ENCODE measurements around the gene HHATL. TPM values are rescaled to one million over a fixed set of nuclear protein-coding genes. Genes with fewer than 3 reads are reported as not detected.
A peak's percentile ranks its signal among the peaks of the same experiment; 100 is the strongest.

The HHATL gene, protein sequence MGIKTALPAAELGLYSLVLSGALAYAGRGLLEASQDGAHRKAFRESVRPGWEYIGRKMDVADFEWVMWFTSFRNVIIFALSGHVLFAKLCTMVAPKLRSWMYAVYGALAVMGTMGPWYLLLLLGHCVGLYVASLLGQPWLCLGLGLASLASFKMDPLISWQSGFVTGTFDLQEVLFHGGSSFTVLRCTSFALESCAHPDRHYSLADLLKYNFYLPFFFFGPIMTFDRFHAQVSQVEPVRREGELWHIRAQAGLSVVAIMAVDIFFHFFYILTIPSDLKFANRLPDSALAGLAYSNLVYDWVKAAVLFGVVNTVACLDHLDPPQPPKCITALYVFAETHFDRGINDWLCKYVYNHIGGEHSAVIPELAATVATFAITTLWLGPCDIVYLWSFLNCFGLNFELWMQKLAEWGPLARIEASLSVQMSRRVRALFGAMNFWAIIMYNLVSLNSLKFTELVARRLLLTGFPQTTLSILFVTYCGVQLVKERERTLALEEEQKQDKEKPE
- not detected for total RNA-seq

GRCh38 chr3:42702066-42702951 lies at the start of gene HHATL:
Gene HHATL, minus strand, starts transcription at chr3:42702798. Its CDS starts 1,972 bp downstream, at chr3:42700826.
- H3K4me1 Mint-ChIP-seq (ENCODE audit: low read depth) = no peaks in the 10 kb centered on the region
- no peak for DNase-seq
- intact Hi-C loops (cut with micrococcal nuclease) = no loop called here
- no peaks in the 10 kb centered on the region for H3K9me3 Mint-ChIP-seq
- H3K4me3 Mint-ChIP-seq = no peak within 1 kb of the TSS
- no peaks in the 10 kb centered on the region for H3K36me3 Mint-ChIP-seq (ENCODE audit: low read depth)
- no peak within 1 kb of the TSS for H3K27ac Mint-ChIP-seq
- no peaks in the 10 kb centered on the region for H3K27me3 Mint-ChIP-seq (ENCODE audit: low read depth)
- CTCF ChIA-PET = interaction anchor here (0.6 kb wide), 1 partner anchor 128 kb away, joined by 3 read pairs; no protein-coding TSS in a partner anchor

DNA sequence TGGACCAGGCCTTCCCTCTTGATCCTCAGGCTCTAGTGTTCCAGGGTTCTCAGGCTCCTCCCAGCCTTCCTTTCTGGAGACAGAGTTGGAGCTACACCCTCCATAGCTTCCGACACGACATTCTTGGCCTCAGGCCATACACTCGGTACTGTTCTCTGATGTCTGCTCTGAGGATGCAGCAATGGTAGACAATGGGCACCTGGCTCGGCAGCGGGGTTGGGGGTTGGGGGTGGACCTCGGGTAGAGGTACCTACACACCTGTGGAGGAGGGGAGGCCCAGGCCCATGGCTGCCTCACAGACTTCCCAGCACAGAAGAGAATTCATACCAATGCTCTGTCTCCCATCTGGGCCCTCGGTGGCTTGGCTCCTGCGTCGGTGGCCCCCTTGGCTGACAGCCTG lies 49.0 kb upstream of the HHATL start:
- peaks cover 28% of the 10 kb centered on the region for H3K4me1 Mint-ChIP-seq (ENCODE audit: low read depth)
- H3K27ac Mint-ChIP-seq = no peak overlapping the region
- H3K4me3 Mint-ChIP-seq = no peak overlapping the region
- no peak for DNase-seq
- intact Hi-C loops (cut with micrococcal nuclease) = no loop called here
- CTCF ChIA-PET = no interaction called here
- no peaks in the 10 kb centered on the region for H3K27me3 Mint-ChIP-seq (ENCODE audit: low read depth)
- H3K9me3 Mint-ChIP-seq = no peaks in the 10 kb centered on the region
- H3K36me3 Mint-ChIP-seq (ENCODE audit: low read depth) = no peaks in the 10 kb centered on the region

GRCh38 chr3:42750834-42751233 lies 48.2 kb upstream of the HHATL start:
- DNase-seq = no peak
- no peaks in the 10 kb centered on the region for H3K27me3 Mint-ChIP-seq (ENCODE audit: low read depth)
- CTCF ChIA-PET = interaction anchor here (0.7 kb wide), 1 partner anchor 70 kb away, joined by 3 read pairs; no protein-coding TSS in a partner anchor
- peaks cover 28% of the 10 kb centered on the region for H3K4me1 Mint-ChIP-seq (ENCODE audit: low read depth)
- intact Hi-C loops (cut with micrococcal nuclease) = no loop called here
- H3K36me3 Mint-ChIP-seq (ENCODE audit: low read depth) = no peaks in the 10 kb centered on the region
- H3K9me3 Mint-ChIP-seq = no peaks in the 10 kb centered on the region
- no peak overlapping the region for H3K27ac Mint-ChIP-seq
- H3K4me3 Mint-ChIP-seq = no peak overlapping the region

GRCh38 chr3:42749753-42750231 lies 47.2 kb upstream of the HHATL start:
- no peaks in the 10 kb centered on the region for H3K27me3 Mint-ChIP-seq (ENCODE audit: low read depth)
- no peak overlapping the region for H3K27ac Mint-ChIP-seq
- CTCF ChIA-PET = interaction anchor here (0.9 to 1.1 kb wide), 3 partner anchors 98 to 217 kb away, joined by 3 read pairs; no protein-coding TSS in a partner anchor
- H3K4me1 Mint-ChIP-seq (ENCODE audit: low read depth) = peaks cover 26% of the 10 kb centered on the region
- H3K9me3 Mint-ChIP-seq = no peaks in the 10 kb centered on the region
- DNase-seq = peak; percentile 29
- intact Hi-C loops (cut with micrococcal nuclease) = loop anchor here (10.0 kb wide), 1 partner anchor 505 kb away; no protein-coding TSS in a partner anchor
- H3K4me3 Mint-ChIP-seq = no peak overlapping the region
- H3K36me3 Mint-ChIP-seq (ENCODE audit: low read depth) = no peaks in the 10 kb centered on the region

DNA sequence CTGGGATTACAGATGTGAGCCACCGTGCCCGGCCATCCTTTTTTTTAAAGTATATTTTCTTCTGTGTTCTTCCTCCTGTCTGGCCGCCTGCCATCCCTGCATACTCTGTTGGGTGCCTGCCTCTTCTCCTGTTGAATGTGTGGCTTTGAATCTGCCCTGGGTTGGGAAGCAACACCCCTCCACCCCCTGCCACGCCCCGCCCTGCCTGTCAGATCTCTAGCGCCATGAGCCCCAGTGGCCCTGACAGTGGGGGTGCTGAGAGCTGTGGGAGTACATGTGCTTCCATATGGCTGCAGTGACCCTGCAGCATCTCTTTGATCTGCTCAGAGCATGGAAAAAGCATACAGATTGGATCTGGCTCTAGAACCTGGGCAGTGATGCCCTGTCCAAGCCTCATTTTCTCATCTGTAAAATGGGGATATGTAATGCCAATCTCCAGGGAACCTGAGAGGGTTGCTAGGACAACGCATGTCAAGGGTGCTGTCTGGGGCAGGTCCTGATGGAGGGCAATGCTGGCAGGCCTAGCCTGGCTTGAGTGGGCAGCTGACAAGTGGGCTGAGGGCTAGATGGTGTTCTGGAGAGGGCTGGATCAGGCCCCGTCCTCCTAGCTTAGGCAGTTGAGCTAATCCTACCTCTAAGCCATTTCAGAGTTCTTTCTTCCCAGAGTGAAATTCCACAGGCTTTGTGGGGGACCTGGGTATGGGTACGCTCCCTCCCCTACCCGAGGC lies 46.6 kb upstream of the HHATL start:
- CTCF ChIA-PET = interaction anchor here (0.7 to 2.0 kb wide), 4 partner anchors 8 to 322 kb away, joined by 3 to 9 read pairs (median 5); no protein-coding TSS in a partner anchor
- intact Hi-C loops (cut with micrococcal nuclease) = loop anchor here (10.0 kb wide), 1 partner anchor 504 kb away; no protein-coding TSS in a partner anchor

GRCh38 chr3:42747581-42747980 lies 45.0 kb upstream of the HHATL start:
- peak; percentile 27 for DNase-seq
- no peaks in the 10 kb centered on the region for H3K27me3 Mint-ChIP-seq (ENCODE audit: low read depth)
- H3K36me3 Mint-ChIP-seq (ENCODE audit: low read depth) = no peaks in the 10 kb centered on the region
- intact Hi-C loops (cut with micrococcal nuclease) = loop anchor here (10.0 kb wide), 1 partner anchor 503 kb away; no protein-coding TSS in a partner anchor
- H3K4me3 Mint-ChIP-seq = no peak overlapping the region
- H3K27ac Mint-ChIP-seq = no peak overlapping the region
- H3K4me1 Mint-ChIP-seq (ENCODE audit: low read depth) = peaks cover 28% of the 10 kb centered on the region
- no peaks in the 10 kb centered on the region for H3K9me3 Mint-ChIP-seq
- CTCF ChIA-PET = interaction anchor here (0.7 to 2.0 kb wide), 3 partner anchors 10 to 200 kb away, joined by 5 to 9 read pairs (median 6); no protein-coding TSS in a partner anchor

More for the DNA sequence above, 46.6 kb upstream of the HHATL start:
- no peak overlapping the region for H3K27ac Mint-ChIP-seq
- no peaks in the 10 kb centered on the region for H3K27me3 Mint-ChIP-seq (ENCODE audit: low read depth)
- H3K4me1 Mint-ChIP-seq (ENCODE audit: low read depth) = peaks cover 28% of the 10 kb centered on the region
- no peak overlapping the region for H3K4me3 Mint-ChIP-seq
- no peaks in the 10 kb centered on the region for H3K36me3 Mint-ChIP-seq (ENCODE audit: low read depth)
- H3K9me3 Mint-ChIP-seq = no peaks in the 10 kb centered on the region
- DNase-seq = no peak

DNA sequence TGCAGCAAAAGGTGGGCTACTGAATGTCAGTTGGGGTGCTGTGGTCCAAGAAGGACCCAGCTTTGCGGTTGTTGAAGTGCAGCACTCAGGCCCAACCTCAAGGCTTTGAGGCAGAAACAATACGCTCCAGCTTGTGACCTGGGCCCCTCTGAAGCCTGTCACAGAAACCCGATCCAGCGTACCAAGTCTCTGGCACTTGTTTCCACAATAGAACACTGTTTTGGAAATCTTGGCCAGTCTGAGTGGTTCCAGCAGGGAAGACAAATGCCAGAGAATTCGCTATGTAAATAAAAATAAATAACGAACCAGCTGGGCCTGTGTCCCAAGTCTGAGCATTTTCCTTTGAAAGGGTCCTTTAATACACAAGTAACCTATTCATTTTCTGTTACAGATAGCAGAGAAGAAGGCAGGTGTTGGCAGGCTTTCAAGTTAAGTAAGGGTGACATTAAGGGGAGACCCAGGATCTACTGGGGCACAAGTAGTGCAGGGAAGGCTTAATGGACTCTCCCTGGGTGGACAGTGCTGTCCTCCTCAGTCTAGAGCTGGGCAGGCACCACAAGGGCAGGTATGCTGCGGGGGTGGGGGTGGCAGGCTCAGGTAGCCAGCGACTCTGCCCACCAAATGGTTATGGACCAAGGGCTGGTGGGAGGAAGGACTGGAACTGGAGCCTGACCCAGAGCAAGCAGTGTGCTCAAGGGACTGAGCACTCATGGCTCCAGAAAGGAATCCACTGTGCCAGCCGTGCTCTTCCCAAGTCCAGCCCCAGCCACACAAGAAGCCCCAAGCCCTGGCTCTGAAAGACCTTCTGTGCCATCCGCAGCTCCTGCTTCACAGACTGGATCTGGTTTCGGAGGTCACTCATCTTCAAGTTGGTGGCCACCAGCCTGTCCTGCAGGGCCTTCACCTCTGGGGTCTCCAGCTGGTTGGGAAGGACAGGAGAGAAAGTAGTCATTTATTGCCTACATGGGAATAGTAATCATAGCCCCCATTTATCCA lies 44.2 kb upstream of the HHATL start:
- H3K27ac Mint-ChIP-seq = no peak overlapping the region
- H3K9me3 Mint-ChIP-seq = no peaks in the 10 kb centered on the region
- no peak overlapping the region for H3K4me3 Mint-ChIP-seq
- no peak for DNase-seq
- H3K36me3 Mint-ChIP-seq (ENCODE audit: low read depth) = no peaks in the 10 kb centered on the region
- H3K27me3 Mint-ChIP-seq (ENCODE audit: low read depth) = no peaks in the 10 kb centered on the region
- CTCF ChIA-PET = interaction anchor here (0.9 to 4.6 kb wide), 5 partner anchors 11 to 199 kb away, joined by 3 to 24 read pairs (median 6); partner anchors contain the start of gene SEC22C
- H3K4me1 Mint-ChIP-seq (ENCODE audit: low read depth) = peaks cover 28% of the 10 kb centered on the region
- intact Hi-C loops (cut with micrococcal nuclease) = loop anchor here (10.0 kb wide), 1 partner anchor 502 kb away; no protein-coding TSS in a partner anchor

- H3K36me3 Mint-ChIP-seq (ENCODE audit: low read depth) = no peaks in the 10 kb centered on the region
- H3K9me3 Mint-ChIP-seq = no peaks in the 10 kb centered on the region
- H3K4me1 Mint-ChIP-seq (ENCODE audit: low read depth) = peaks cover 28% of the 10 kb centered on the region
- no peak for DNase-seq
- intact Hi-C loops (cut with micrococcal nuclease) = loop anchor here (10.0 kb wide), 1 partner anchor 501 kb away; no protein-coding TSS in a partner anchor
- CTCF ChIA-PET = interaction anchor here (0.6 to 4.6 kb wide), 13 partner anchors 9 to 276 kb away, joined by 3 to 24 read pairs (median 4); partner anchors contain the start of gene SEC22C
- H3K27me3 Mint-ChIP-seq (ENCODE audit: low read depth) = no peaks in the 10 kb centered on the region
- no peak overlapping the region for H3K27ac Mint-ChIP-seq
- H3K4me3 Mint-ChIP-seq = no peak overlapping the region
These were observed 43.3 kb upstream of the HHATL start for GRCh38 chr3:42745776-42746454.

DNA sequence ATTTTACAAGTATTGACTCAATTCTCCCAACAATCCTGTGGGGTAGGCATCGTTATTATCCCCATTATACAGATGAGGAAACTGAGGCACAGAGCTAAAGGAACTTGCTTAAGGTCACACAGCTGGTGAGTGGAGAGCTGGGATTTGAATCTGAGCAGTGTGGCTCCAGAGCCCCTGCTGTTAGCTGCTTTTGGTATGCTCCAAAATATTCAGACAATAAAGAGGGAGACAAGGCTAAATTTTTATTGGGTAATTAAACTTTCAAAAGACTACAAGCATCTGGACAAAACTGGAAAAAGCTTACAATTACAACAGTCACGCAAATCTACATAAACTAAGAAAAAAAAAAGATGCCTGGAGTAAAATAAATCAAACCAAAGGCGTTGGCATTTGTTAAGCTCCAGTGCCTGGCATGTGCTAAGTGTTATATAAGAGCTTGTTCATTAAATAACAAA lies 42.7 kb upstream of the HHATL start:
- no peak for DNase-seq
- H3K4me1 Mint-ChIP-seq (ENCODE audit: low read depth) = peaks cover 28% of the 10 kb centered on the region
- H3K27me3 Mint-ChIP-seq (ENCODE audit: low read depth) = no peaks in the 10 kb centered on the region
- no peak overlapping the region for H3K27ac Mint-ChIP-seq
- H3K4me3 Mint-ChIP-seq = no peak overlapping the region
- no peaks in the 10 kb centered on the region for H3K9me3 Mint-ChIP-seq
- H3K36me3 Mint-ChIP-seq (ENCODE audit: low read depth) = no peaks in the 10 kb centered on the region
- intact Hi-C loops (cut with micrococcal nuclease) = loop anchor here (10.0 kb wide), 1 partner anchor 501 kb away; no protein-coding TSS in a partner anchor
- CTCF ChIA-PET = interaction anchor here (0.6 to 4.6 kb wide), 14 partner anchors 10 to 277 kb away, joined by 3 to 24 read pairs (median 4); partner anchors contain the start of genes SEC22C and VIPR1

All from activated naive CD4-positive, alpha-beta T cell treated with anti-CD3 and anti-CD28 coated beads for 36 hours (primary cell).